M059J (cell line): ENCODE data around the gene ACSBG1. TPM values are rescaled to one million over a fixed set of nuclear protein-coding genes. Genes with fewer than 3 reads are reported as not detected.

Source experiments
- DNase-seq: peaks from one replicate; pipeline ENCODE4 v3.0.0-alpha.2; 2012; ENCODE audit warnings: low read depth
- total RNA-seq: library from RNA; depleted of rRNA; stranded (reverse); fragments of >200 nt; shearing (Covaris generic); gene quantifications from 2 replicates; pipeline ENCODE4 v1.2.3, GENCODE V29; 2014; rRNA removed

Gene ACSBG1
- total RNA-seq, 1 experiment from 2014 or later, result not detected

DNA sequence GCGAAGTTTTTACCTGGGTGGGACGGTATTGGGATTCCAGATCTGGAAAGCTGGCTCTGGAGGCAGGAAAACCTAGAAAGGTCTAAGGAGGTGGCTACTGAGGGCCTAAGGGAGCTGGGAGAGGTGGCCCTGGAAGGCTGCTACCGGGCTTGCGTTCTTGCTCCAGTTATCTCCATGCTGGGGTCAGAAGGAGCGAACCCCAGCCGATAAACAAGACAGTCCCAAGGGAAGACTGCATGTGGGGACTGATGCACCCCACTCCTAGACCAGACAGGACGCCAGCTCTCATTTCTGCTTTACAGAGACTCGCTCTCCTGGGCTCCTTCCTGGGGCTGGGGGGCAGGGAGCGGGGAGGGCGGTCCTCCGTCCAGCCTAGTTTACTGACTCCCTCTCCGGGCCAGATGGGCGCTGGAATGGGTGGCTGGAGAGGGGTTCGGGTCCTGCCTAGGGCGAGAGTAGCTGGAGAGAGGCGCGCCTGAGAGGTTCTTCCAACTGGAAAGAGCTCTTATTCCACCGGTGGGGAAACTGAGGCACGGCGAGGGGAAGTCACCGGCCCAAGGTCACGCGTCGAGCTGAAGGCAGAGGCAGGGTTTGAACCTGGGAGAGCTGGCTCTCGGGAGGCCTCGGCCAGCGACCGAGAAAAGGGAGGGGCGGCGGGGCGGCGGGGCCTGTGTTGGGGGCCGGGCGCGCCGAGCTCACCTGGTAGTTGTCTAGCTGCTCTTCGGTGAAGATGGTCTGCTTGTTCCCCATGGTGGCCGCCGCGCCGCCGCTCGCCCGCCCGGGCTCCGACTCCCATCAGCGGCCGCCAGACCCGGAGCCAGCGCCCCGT is 103.7 kb downstream of the ACSBG1 start:
- no peak for DNase-seq

DNA sequence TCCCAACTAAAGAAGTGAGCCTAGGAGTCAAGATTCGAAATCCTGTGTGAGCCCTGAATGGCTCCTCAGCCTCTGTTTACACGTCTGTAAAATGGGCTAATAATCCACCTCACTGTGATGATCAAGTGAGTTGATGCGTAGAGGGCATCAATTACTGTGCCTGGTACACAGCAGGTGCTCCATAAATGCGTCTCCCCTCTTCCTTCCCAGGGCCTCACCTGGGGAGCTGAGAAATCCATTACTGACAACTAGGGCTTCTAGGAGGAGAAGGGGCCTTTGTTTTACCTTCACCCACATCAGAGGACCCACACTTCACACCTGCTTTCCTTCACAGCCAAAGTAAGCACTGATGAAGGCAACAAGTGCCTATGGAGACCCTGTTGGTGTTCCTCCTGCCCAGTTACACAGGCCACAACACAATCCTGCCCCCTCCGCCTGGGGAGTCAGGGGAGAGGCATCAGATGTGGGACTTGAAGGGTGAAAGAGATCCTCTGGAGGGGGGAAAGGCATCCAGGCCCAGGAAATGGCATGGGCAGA is 104.5 kb downstream of the ACSBG1 start:
- DNase-seq, result no peak

DNA sequence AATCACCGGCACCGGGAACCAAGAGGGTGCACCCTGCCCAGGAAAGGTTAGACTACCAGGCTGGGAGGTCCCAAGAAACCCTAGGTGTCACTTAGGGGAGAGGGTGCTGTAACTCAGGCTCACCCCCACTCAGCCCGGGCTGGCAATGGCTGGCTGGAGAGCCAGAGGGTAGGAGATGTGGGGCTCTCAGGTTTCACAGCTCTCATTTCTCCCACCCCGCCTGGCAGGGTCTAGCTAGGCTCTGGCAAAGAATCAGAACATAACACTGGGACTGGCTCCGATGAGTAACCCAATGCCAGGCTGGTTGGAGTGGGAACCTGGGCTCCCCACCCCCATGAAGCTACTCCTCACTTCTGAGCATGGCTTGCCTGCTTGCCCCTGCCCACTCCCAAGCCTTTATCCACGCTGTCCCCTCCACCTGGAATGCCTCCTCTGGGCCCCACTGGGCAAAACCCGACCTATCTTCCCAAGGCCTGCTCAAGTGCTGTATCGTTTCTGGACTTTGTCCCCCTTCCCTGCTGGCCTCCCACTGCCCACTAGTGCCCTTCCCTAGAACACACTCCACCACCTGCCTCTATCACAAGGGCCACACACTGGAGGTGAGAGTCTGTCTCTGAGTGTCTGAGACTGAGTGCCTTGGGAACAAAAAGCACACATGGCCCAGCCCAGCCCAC is 105.2 kb downstream of the ACSBG1 start:
- DNase-seq, result peak; percentile 77

DNA sequence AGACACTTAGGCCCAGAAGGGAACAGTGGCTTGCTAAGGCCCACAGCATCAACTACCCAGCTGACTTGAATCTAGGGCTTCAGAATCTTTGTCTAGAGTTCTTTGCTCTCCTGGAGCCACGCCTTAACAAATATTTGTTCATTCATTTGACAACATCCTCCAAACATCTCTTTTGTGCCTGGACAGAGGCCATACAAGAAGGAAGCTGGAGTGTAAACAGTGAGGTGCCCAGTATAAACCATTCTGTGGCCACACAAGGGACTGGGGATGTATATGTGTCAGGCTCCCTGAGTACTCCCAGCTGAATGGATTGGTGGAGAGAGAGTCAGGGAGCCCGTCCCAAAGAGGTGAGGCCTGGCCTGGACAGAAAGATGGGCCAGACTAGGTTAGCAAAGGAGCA is 106.5 kb downstream of the ACSBG1 start:
- DNase-seq, result no peak

DNA sequence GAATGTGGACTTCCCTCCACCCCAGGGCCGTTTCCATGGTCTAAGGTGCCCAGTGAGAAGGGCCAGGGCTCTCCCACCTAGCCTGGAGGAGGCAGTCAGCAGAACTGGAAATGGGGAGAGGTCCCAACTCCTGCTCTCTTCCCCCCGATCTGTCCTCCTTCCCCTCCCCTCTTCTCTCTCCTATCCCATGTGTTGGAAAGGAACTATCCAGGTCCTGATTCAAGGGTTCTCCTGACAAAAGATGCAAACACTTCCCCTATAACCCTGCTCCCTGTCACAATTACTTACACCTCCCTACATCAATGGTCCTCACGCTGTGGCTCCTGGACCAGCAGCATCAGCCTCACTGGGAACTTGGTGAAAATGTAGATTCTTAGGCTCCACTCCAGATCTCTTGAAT is 109.1 kb downstream of the ACSBG1 start:
- DNase-seq, result no peak

DNA sequence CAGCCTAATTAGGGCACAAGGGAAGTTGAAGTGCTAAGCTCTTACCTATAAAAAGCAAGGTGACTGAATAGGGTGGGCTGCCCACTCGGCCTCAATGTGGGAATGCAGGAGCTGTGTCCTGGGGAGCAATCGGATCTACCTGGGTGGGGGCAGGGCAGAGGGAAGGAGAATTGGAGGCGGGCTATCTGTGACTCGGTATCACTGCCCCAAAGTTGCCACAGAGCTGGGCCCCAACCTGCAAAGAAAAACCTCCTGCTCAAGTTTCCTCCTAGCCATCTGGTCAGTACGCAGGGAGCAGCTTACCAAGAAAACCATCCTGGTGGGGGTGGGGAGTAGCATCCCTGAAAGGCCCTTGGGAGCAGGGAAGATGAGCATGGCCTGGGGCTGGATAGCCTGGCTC is 113.8 kb downstream of the ACSBG1 start:
- no peak for DNase-seq

Other genes starting within 250 kb of the ACSBG1 start
- gene TBC1D2B, start 156.9 kb downstream of the ACSBG1 start, total RNA-seq, result 14.6 and 18.7 TPM in 2 replicates
- gene SH2D7, start 142.0 kb downstream of the ACSBG1 start, total RNA-seq, result not detected in 2 replicates
- 1.9 and 2.2 TPM in 2 replicates for gene CIB2, start 103.1 kb downstream of the ACSBG1 start, total RNA-seq
- 52.6 and 116 TPM in 2 replicates for gene IDH3A, start 85.2 kb downstream of the ACSBG1 start, total RNA-seq
- gene DNAJA4, start 30.0 kb upstream of the ACSBG1 start, total RNA-seq, result 2.3 TPM in 1 of 2 replicates, not detected in the other
- 61.7 and 64.5 TPM in 2 replicates for gene SKIC8, start 65.0 kb upstream of the ACSBG1 start, total RNA-seq
- not detected in 2 replicates for gene CRABP1, start 105.8 kb upstream of the ACSBG1 start, total RNA-seq
- gene IREB2, start 203.7 kb upstream of the ACSBG1 start, total RNA-seq, result 10.3 and 16.4 TPM in 2 replicates